Measurements from ENCODE around the gene PLB1.

Gene PLB1

GRCh38 chr2:28668106-28668814, 172.4 kb downstream of the PLB1 start:
- DNase-seq (ENCODE audit: low spot score), result no peak

GRCh38 chr2:28668880-28669279, 173.0 kb downstream of the PLB1 start:
- DNase-seq (ENCODE audit: low spot score), result no peak

- DNase-seq (ENCODE audit: low spot score), result no peak
These were observed 175.0 kb downstream of the PLB1 start for GRCh38 chr2:28670856-28671255.

DNA sequence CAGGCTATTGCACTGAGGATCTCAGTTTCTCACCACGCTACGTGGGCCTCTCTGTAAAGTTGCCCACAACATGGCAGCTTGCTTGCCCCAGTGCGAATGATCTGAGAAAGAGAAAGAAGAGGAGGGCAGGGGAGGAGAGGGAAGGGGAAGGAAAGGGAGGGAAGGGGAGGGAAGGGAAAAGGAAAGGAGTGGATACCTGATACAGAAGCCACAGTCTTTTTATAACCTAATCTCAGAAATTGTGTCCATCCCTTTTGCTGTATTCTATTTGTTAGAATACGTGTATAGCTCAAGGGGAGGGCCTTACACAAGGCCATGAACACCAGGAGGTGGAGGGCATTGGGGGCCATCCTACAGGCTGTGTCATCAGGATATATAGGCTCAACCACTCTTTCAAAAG, 177.5 kb downstream of the PLB1 start:
- no peak for DNase-seq (ENCODE audit: low spot score)

- no peak for DNase-seq (ENCODE audit: low spot score)
These were observed 178.3 kb downstream of the PLB1 start for GRCh38 chr2:28674062-28674712.

- DNase-seq (ENCODE audit: low spot score), result no peak
These were observed 178.8 kb downstream of the PLB1 start for GRCh38 chr2:28674713-28675068.

DNA sequence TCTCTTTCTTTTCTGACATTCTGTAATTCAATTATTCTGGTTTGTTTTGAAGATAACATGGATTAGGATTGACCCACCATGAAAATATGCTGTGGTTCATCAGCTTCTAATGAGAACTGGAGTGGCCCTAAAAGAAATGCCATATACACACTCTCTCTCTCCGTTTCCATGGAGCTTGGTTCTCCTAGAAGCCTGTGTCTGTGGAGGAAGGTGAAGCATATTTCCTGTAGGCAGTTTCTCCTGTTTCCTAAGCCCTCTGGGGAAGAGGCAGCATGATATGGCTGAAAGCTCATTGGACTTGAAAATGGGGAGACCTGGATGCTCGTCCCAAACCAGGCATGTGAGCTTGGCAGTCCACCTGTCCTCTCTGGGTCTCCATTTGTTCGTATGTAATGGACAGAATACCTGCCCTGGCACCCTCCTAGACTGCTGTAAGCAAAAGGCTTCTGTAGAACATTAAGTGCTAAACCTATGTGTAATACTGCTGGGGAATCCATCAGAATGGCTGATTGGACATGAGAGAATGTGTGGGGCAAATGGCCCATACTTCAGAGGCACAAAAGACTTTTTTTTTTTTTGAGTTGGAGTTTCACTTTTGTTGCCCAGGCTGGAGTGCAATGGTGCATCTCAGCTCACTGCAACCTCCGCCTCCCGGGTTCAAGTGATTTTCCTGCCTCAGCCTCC, 180.4 kb downstream of the PLB1 start:
- no peak for DNase-seq (ENCODE audit: low spot score)

DNA sequence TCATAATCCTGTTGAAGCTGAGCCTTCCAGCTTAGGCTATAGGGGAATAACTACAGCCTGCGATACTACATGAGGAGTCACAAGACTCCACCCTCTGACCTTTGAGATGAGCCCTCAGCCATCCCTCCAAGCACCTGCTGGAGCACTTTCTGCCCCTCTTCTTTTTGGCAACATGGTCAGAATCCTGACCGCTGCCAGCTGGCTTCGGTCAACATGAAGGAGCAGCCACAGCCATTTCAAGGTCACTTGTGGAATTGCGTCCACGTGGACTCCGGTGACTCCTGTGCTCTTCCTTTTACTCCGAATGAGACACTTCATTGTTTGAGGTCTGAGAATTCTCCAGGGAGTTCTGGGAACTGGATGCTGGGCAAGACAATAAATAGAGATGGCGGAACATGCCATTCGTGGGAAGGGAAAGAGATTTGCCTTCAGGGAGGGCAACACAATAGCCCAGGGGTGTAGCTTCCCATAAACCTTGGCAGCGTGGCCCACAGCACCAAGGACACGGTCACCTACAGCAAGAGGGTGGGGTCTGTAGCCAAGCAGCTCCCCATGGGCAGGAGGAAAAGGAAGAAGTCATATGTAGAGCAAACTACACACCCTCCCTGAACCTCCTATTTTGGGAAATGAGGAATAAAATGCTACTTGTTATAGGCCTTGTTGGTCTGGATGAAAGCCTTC, 182.5 kb downstream of the PLB1 start:
- DNase-seq (ENCODE audit: low spot score), result no peak

- no peak for DNase-seq (ENCODE audit: low spot score)
These were observed 183.1 kb downstream of the PLB1 start for GRCh38 chr2:28678944-28679343.

DNA sequence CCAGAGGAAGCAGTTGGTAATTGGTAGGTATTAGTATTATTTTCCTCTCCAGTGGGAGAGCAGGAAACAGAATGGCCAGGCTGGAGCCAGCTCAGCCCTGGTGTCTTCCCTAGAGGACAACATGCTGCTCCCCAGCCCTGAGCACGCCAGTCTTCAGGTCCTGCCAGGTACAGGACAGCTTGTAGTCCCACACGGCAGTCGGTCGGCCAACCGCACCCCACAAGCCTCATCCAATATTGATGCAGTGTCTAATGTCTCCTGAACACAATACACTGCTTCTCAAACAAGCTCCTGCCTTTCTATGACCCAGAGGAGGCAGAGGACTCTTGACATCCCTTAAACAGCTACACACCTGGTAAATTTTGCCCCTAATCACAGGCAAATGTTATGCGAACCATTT, 184.8 kb downstream of the PLB1 start:
- DNase-seq (ENCODE audit: low spot score), result no peak

DNA sequence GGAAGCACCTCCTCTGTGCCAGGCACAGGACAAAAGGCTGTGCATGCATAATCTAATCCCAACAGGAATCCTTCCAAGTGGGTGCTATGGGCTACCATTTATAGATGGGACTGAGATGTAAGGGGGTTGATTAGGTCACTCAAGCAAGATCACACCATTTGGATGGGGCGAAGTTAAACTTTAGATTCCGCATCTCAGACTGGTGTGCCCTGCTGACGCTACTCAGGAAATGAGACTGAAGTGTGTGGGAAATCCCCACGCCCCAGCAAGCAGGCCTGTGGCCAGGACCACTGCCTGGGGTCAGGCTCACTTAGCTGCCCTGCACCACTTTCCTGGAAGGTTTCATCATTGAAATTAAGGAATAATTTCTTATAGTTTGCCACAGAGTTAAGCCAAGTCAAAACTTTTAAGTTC, 185.3 kb downstream of the PLB1 start:
- DNase-seq (ENCODE audit: low spot score), result no peak

- DNase-seq (ENCODE audit: low spot score), result no peak
These were observed 185.7 kb downstream of the PLB1 start for GRCh38 chr2:28681606-28682005.

GRCh38 chr2:28683100-28683706, 187.3 kb downstream of the PLB1 start:
- peak; percentile 53 for DNase-seq (ENCODE audit: low spot score)

DNA sequence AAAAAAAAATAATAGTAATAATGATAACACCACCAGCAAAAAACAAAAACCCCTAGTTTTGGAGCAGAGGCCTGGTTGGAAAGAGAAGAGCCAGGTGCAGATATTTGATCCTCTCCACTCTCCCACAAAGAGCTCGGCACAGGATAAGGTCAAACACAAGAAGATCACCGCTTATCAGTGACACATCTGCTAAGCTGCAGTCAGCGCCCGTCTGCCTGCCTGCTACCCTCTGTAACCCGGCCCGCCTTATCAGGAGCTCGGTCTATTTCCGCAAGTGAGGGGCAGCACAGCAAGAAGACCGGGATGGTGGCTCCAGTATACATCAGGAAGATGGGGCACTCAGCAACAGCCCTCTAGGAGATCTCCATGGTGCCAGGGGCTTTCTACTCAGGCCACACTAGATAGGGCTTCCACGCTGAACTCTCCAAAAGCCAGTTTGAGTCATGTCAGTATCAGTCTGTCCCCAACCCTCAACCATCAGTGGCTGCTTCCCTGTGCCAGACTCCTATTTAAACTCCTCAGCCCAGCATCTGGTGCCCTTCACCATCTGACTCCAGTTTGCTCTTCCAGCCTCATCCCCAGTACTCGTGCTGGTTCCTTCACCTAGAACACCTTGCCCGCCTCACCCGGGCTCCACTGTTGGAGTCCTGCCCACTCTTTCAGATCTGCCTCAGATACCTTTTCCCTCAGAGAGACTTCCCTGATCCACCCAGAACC, 188.4 kb downstream of the PLB1 start:
- DNase-seq (ENCODE audit: low spot score), result no peak

GRCh38 chr2:28687171-28687570, 191.3 kb downstream of the PLB1 start:
- no peak for DNase-seq (ENCODE audit: low spot score)

DNA sequence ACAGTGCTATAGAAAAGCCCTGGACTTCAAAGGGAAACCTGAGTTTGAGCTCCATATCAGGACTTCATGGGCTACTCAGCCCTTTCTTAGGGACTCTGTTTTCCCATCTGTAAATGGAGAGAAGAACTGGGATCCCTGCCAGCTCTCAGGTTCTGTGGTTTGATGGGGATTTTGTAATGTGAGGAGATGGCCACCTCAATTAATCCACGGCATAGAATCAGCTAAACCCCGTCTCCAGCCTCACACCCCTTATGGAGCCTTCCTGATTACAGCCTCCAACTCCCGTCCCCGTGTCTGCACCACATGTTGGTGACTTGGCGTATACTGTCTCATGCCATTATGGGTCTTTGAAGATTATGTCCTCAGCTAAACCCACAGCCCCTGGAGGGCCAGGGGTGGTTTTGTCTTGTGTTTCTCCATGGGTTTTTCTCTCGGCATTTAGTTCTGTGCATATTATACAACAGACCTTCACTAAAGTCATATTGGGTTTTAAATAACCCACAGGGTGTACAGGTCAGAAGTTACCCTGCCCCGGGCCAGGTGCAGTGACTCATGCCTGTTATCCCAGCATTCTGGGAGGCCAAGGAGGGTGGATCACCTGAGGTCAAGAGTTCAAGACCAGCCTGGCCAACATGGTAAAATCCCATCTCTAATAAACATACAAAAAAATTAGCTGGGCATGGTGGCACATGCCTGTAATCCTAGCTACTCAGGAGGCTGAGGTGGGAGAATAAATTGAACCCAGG, 192.0 kb downstream of the PLB1 start:
- no peak for DNase-seq (ENCODE audit: low spot score)

DNA sequence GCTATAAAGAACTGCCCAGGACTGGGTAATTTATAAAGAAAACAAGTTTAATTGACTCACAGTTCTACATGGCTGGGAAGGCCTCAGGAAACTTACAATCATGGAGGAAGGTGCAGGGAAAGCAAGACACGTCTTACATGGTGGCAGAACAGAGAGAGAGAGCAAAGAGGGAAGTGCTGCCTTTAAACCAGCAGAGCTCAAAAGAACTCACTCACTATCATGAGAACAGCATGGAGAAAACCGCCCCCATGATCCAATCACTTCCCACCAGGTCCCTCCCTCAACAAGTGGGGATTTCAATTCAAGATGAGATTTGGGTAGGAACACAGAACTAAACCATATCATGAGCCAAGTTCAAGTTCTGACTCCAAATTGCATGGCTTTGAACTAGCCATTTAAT, 193.0 kb downstream of the PLB1 start:
- no peak for DNase-seq (ENCODE audit: low spot score)

DNA sequence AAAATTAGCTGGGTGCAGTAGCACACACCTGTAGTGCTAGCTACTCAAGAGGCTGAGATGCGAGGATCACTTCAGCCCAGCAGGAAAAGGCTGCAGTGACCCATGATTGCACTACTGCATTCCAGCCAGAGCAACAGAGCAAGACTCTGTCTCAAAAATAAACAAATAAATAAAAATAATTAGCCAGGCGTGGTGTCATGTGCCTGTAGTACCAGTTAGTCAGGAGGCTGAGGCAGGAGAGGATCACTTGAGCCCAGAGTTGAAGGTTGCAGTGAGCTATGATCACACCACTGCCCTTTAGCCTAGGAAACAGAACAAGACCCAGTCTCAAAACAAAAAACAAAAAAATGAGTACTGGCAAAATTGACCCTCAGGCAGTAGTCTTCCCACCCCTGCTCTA, 193.9 kb downstream of the PLB1 start:
- no peak for DNase-seq (ENCODE audit: low spot score)

DNA sequence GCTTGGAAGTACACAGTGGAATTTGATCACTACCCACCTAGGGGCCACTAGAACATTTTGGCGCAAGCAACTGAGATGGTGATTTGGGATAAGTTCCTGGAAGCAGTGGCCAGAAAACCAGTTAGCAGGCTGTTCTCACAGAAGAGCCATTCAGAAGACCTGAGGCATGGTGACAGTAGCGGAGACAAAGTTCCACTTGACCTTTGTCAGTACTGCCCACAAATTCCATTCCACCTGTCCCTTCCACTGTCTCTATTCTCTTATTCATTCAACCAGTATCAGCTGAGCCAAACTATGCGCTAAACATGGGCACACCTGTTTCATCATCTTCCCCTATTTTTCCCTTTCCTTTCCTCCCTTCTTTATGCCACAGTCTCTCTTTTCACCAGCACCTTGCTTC, 196.6 kb downstream of the PLB1 start:
- DNase-seq (ENCODE audit: low spot score), result peak; percentile 29

DNA sequence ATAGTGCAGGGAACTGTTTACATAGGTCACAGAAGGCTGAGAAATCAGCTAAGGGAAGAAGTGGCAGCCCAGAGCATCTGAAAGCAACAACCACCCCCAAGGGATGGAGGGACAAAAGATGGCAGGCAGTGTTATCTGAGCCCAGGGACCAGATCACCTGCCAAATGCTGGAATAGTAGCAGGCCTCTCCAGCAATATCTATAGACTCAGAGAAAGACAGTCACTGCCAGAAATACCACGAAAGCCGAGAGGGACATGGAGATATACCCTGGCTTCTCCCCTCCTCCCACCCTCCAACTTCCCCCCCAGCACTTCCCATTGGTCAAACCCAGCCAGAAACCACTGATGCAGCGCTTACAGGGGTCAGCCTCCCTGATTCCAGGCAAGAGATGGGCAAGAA, 197.4 kb downstream of the PLB1 start:
- no peak for DNase-seq (ENCODE audit: low spot score)
